K562 (cell line): ENCODE results near the gene ANKRD60. TPM values are rescaled to one million over a fixed set of nuclear protein-coding genes. Genes with fewer than 3 reads are reported as not detected.

Source experiments
- ATAC-seq: fragments of 200-7000 bp; cut with Tn5 transposase; 3 replicates; pipeline ENCODE4 v1.9.1; 2020; ENCODE audit warnings: moderate library complexity
- BruUV-seq: library from RNA; stranded (reverse); fragments of 400-500 nt; replicated peaks from 2 replicates; lab custom pipeline; 2021; lab: Mats Ljungman, UMichigan
- CTCF ChIA-PET: fragments of 300-600 bp; formaldehyde crosslinking; extraction: SDS; loops from one replicate; lab custom pipeline; 2021; ENCODE audit warnings: low intra/inter-chr PET ratio; lab: Yijun Ruan, JAX
- POLR2A ChIA-PET: fragments of 300-600, 350-650 bp; sonication (Branson Sonifier 250); formaldehyde crosslinking; extraction: SDS; loops from one replicate; lab custom pipeline; 2021; ENCODE audit warnings: antibody characterized with exemption, inconsistent platforms; lab: Yijun Ruan, JAX
- DNase-seq, 4 experiments: peaks; one replicate each; pipeline versions ENCODE4 v3.0.0 to v3.0.0-alpha.2; 2011 to 2018; ENCODE audit warnings: low spot score in 3 of 4, mixed read lengths in 3 of 4; ENCODE audit errors: extremely low read depth in 1 of 4
- FAIRE-seq: peaks from 2 replicates; lab custom pipeline; 2011; peaks lifted over from hg19 to GRCh38; lab: Jason Lieb, UNC
- H2AFZ ChIP-seq: 2 replicates; pipeline ENCODE4 v1.6.0; 2011; ENCODE audit warnings: low read depth, low read length, control low read depth, inconsistent platforms
- H3K27ac ChIP-seq: fragments of 200-600 bp; 3 replicates; pipeline ENCODE4 v1.8.0; 2011; ENCODE audit warnings: low read depth, mild to moderate bottlenecking, control low read depth, inconsistent platforms, low read length, moderate library complexity, mixed read lengths; ENCODE audit errors: extremely low read depth
- H3K27me3 ChIP-seq, 2 experiments: fragments of 300-600 bp in 1 of 2; 2 replicates in 1 of 2; 3 replicates in 1 of 2; pipeline versions ENCODE4 v1.6.0 to v1.8.0; 2011; ENCODE audit warnings: inconsistent platforms in 2 of 2, low read length in 2 of 2, mild to moderate bottlenecking in 1 of 2, mixed read lengths in 1 of 2, moderate library complexity in 1 of 2; ENCODE audit not compliant: control insufficient read depth in 2 of 2, insufficient read depth in 2 of 2
- H3K36me3 ChIP-seq: fragments of 300-600 bp; 3 replicates; pipeline ENCODE4 v1.8.0; 2011; ENCODE audit warnings: mild to moderate bottlenecking, low read length, inconsistent platforms; ENCODE audit not compliant: control insufficient read depth, insufficient read depth
- H3K4me1 ChIP-seq, 2 experiments: fragments of 200-600 bp in 1 of 2; replicated peaks in 1 of 2; 2 replicates in 1 of 2; 3 replicates in 1 of 2; pipeline versions ENCODE4 v1.5.1 to v1.8.0; 2011; ENCODE audit warnings: inconsistent platforms in 2 of 2, low read length in 2 of 2, mild to moderate bottlenecking in 1 of 2, mixed read lengths in 1 of 2, moderate library complexity in 1 of 2; ENCODE audit not compliant: control insufficient read depth in 2 of 2, insufficient read depth in 2 of 2
- H3K4me2 ChIP-seq: 2 replicates; pipeline ENCODE4 v1.6.1; 2011; ENCODE audit warnings: low read length, control low read depth, inconsistent platforms, mixed read lengths; ENCODE audit not compliant: insufficient read depth
- H3K4me3 ChIP-seq: fragments of 200-600 bp; sonication (generic), shearing (Covaris generic); 2 replicates; pipeline ENCODE4 v1.5.1; 2016; ENCODE audit warnings: control low read depth, inconsistent platforms
- H3K79me2 ChIP-seq: fragments of 200-600 bp; 3 replicates; pipeline ENCODE4 v1.8.0; 2011; ENCODE audit warnings: low read length, inconsistent platforms; ENCODE audit not compliant: control insufficient read depth, insufficient read depth
- H3K9ac ChIP-seq, 2 experiments: 2 replicates each; pipeline versions ENCODE4 v1.6.0 to v1.6.1; 2011; ENCODE audit warnings: low read depth in 2 of 2, low read length in 2 of 2, control low read depth in 1 of 2, inconsistent platforms in 1 of 2, mild to moderate bottlenecking in 1 of 2, mixed read lengths in 1 of 2; ENCODE audit not compliant: insufficient read depth in 1 of 2
- H3K9me1 ChIP-seq: one replicate; pipeline ENCODE4 v1.6.0; 2011; ENCODE audit warnings: inconsistent platforms, mild to moderate bottlenecking, low read length, moderate library complexity; ENCODE audit not compliant: control insufficient read depth, insufficient read depth
- H3K9me3 ChIP-seq: replicated peaks from 2 replicates; pipeline ENCODE4 v1.5.1; 2011; ENCODE audit warnings: low read depth, low read length, inconsistent platforms; ENCODE audit not compliant: control insufficient read depth, insufficient read depth
- H4K20me1 ChIP-seq: replicated peaks from 2 replicates; pipeline ENCODE4 v1.6.1; 2011; ENCODE audit warnings: low read length, inconsistent platforms, mixed read lengths; ENCODE audit not compliant: control insufficient read depth, insufficient read depth
- HOMEZ ChIP-seq: fragments of 250-450 bp; sonication (Bioruptor Pico); IDR thresholded peaks from 2 replicates; pipeline ENCODE4 v1.4.0; 2020; ENCODE audit warnings: mild to moderate bottlenecking, moderate library complexity
- MEIS2 ChIP-seq: fragments of 450-650 bp; IDR thresholded peaks from 2 replicates; pipeline ENCODE4 v1.6.1; 2014; ENCODE audit warnings: mild to moderate bottlenecking; ENCODE audit not compliant: partially characterized antibody
- THRA ChIP-seq: fragments of 450-650 bp; IDR thresholded peaks from 2 replicates; pipeline ENCODE4 v1.6.1; 2017; ENCODE audit warnings: mild to moderate bottlenecking, moderate library complexity
- ZNF23 ChIP-seq: fragments of 250-450 bp; sonication (Bioruptor Pico); IDR thresholded peaks from 2 replicates; pipeline ENCODE4 v1.4.0; 2020; ENCODE audit warnings: mild to moderate bottlenecking
- ZNF3 ChIP-seq: fragments of 250-450 bp; sonication (Bioruptor Pico); IDR thresholded peaks from 2 replicates; pipeline ENCODE4 v1.5.0; 2021; ENCODE audit warnings: mild to moderate bottlenecking, moderate library complexity
- WGBS: fragments of 100-300 bp; shearing (Covaris generic); methylation state at CpG from one replicate; pipeline ENCODE4 v1.1.6; 2016; ENCODE audit warnings: low coverage, mixed read lengths; ENCODE audit not compliant: insufficient coverage; ENCODE audit errors: missing lambda C conversion rate; 5-methylcytosine and 5-hydroxymethylcytosine counted together
- in situ Hi-C: fragments of 300-500 bp; cut with MboI; formaldehyde crosslinking; loops from 4 replicates; pipeline ENCODE4 v1.15.0; 2018; ENCODE audit warnings: inconsistent platforms, mixed read lengths
- intact Hi-C: fragments of 100-400 bp; cut with micrococcal nuclease; formaldehyde crosslinking; loops from 2 replicates; pipeline ENCODE4 v1.14.2; 2022
- polyA plus RNA-seq, 8 experiments: library from polyadenylated mRNA; depleted of rRNA in 4 of 8; stranded (reverse) in 5 of 8; unstranded in 3 of 8; fragments of >200 nt; fragmentation: Nextera tagmentation in 2 of 8; fragmentation: Illumina TruSeq in 1 of 8; extraction: Ambion mirVana in 2 of 8; extraction: Trizol in 1 of 8; gene quantifications; 2 replicates each; pipeline versions ENCODE4 v1.2.1 to v1.2.3, GENCODE V29; 2011 to 2014; ENCODE audit warnings: inconsistent platforms in 1 of 8, missing spikeins in 1 of 8
- total RNA-seq, 7 experiments: library from RNA; depleted of rRNA in 6 of 7; stranded (reverse); fragments of >200 nt in 6 of 7; fragmentation: Illumina TruSeq in 2 of 7; extraction: Trizol in 2 of 7; gene quantifications; 2 replicates each; pipeline versions ENCODE4 v1.2.1 to v1.2.3, GENCODE V29; 2011 to 2021; ENCODE audit warnings: low replicate concordance in 1 of 7

Gene ANKRD60
- total and polyA plus RNA-seq, 9 of the 15 experiments (the other 6 are each of a cell fraction or from before 2014, with no cell fraction given) = not detected

DNA sequence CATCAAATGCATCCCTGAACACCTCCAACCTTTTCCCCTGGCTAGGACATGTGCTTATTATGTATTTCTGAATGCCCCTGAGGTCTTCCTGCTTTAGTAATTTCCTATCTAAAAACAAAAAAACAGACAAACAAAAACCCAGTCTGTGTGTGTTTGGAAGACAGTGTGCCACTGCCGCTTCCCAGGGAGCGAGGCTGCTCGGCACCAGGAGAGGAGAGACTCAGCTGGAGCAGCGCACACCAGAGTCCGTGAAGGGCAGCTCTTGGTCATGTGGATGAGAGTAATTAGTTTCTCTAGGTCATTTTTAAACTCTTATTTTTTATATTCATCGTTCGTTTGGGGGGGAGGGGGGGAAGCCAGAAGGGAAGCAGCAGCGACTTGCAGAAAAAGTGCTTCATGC is 10.0 kb upstream of the ANKRD60 start:
- in situ Hi-C loops = loop anchor here (25.0 kb wide), 2 partner anchors 399 to 574 kb away; no protein-coding TSS in a partner anchor
- WGBS = 67% methylated on average over 7 of the region's 8 CpGs
- CTCF ChIA-PET = interaction anchor here (0.6 to 5.4 kb wide), 2 partner anchors 29 to 209 kb away, joined by 3 to 63 read pairs; no protein-coding TSS in a partner anchor

More for the DNA sequence above, 10.0 kb upstream of the ANKRD60 start:
- H3K9ac ChIP-seq = 0 out of 4 replicates have a peak overlapping the region, but pooled peaks of 1 of the 2 experiments have one; percentile 57
- no peak for TF ChIP-seq THRA
- TF ChIP-seq ZNF3 (CRISPR knock-in tag) = no peak
- no peak for TF ChIP-seq HOMEZ (CRISPR knock-in tag)
- TF ChIP-seq ZNF23 (CRISPR knock-in tag) = no peak
- TF ChIP-seq MEIS2 = no peak
- BruUV-seq = no TSS peak
- H3K36me3 ChIP-seq = no peaks in the 10 kb centered on the region
- no peaks in the 10 kb centered on the region for H3K9me3 ChIP-seq
- no peaks in the 10 kb centered on the region for H3K9me1 ChIP-seq
- ATAC-seq (no peak), FAIRE-seq (no peak), DNase-seq (no peak)
- intact Hi-C loops = loop anchor here (5.0 to 10.0 kb wide), 4 partner anchors 69 to 596 kb away; partner anchors contain the start of genes RAB22A and STX16
- no peaks in the 10 kb centered on the region for H3K27me3 ChIP-seq
- no peaks in the 10 kb centered on the region; the same call in 1 of the 2 replicates for H4K20me1 ChIP-seq
- no peak overlapping the region for H3K4me3 ChIP-seq
- H3K79me2 ChIP-seq = no peaks in the 10 kb centered on the region
- no peak overlapping the region for H3K27ac ChIP-seq
- H3K4me1 ChIP-seq = peaks cover 2 to 7% of the 10 kb centered on the region in 2 experiments; a peak in 2 of 5 replicates
- H2AFZ ChIP-seq = no peak overlapping the region
- POLR2A ChIA-PET = interaction anchor here (0.7 to 1.9 kb wide), 5 partner anchors 8 to 669 kb away, joined by 3 to 6 read pairs (median 5); no protein-coding TSS in a partner anchor
- no peak overlapping the region for H3K4me2 ChIP-seq
